RWPE2 (cell line): ENCODE data around the gene ADGRL2.

Experiments used
- ATAC-seq: fragments of 200-7000 bp; cut with Tn5 transposase; 3 replicates; pipeline ENCODE4 v1.9.1; 2021; ENCODE audit warnings: low read depth
- DNase-seq: peaks from one replicate; pipeline ENCODE4 v3.0.0-alpha.2; 2020; ENCODE audit warnings: low spot score
- H3K27ac ChIP-seq: fragments of 450-650 bp; 2 replicates; pipeline ENCODE4 v1.5.1; 2017; ENCODE audit warnings: mild to moderate bottlenecking; ENCODE audit not compliant: poor library complexity, severe bottlenecking
- H3K27me3 ChIP-seq: fragments of 250-450 bp; sonication (Bioruptor Pico); 2 replicates; pipeline ENCODE4 v1.5.1; 2021; ENCODE audit warnings: mild to moderate bottlenecking, moderate library complexity; ENCODE audit not compliant: insufficient read depth, poor library complexity, severe bottlenecking
- H3K36me3 ChIP-seq: fragments of 250-450 bp; sonication (Bioruptor Pico); 2 replicates; pipeline ENCODE4 v1.5.1; 2020; ENCODE audit warnings: low read depth, mild to moderate bottlenecking, moderate library complexity
- H3K4me1 ChIP-seq: fragments of 250-450 bp; sonication (Bioruptor Pico); 2 replicates; pipeline ENCODE4 v1.5.1; 2021; ENCODE audit warnings: mild to moderate bottlenecking, moderate library complexity; ENCODE audit not compliant: insufficient read depth, poor library complexity, severe bottlenecking
- H3K4me3 ChIP-seq: fragments of 250-450 bp; sonication (Bioruptor Pico); 2 replicates; pipeline ENCODE4 v1.5.1; 2021; ENCODE audit warnings: mild to moderate bottlenecking, moderate library complexity; ENCODE audit not compliant: severe bottlenecking
- H3K9me3 ChIP-seq: fragments of 250-450 bp; sonication (Bioruptor Pico); 2 replicates; pipeline ENCODE4 v1.5.1; 2021; ENCODE audit warnings: mild to moderate bottlenecking, moderate library complexity; ENCODE audit not compliant: severe bottlenecking
- TF ChIP-seq, protein P1 (sequence below): fragments of 450-650 bp; IDR thresholded peaks from one replicate; pipeline ENCODE4 v1.5.1; 2017; ENCODE audit warnings: mild to moderate bottlenecking, moderate library complexity; ENCODE audit not compliant: poor library complexity, severe bottlenecking

The ADGRL2 gene

DNA sequence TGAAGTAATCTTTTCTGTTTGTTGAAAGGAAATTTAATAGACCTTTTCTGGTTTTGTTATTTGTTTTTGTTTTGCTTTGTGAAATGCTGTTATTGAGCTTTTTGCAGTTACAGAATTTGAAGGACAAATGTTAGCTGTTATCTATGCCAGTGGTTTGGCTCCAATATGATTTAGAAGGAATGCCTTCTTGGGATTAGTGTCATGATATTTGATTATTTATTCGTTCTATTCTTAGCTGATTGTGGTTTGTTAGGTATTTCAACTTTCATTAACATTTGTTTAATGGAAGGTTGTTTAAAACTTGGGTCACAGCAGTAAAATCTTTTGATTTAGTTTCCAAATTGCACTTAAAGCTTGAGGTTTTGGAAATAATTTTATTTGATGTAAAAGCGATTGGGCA lies 33.5 kb downstream of the ADGRL2 start:
- Histone ChIP-seq H3K27ac (no peak overlapping the region), H3K9me3 (no peaks in the 10 kb centered on the region), H3K36me3 (no peaks in the 10 kb centered on the region), H3K4me3 (no peak overlapping the region), H3K4me1 (no peaks in the 10 kb centered on the region), H3K27me3 (peaks cover 12% of the 10 kb centered on the region)
- no peak for ATAC-seq
- DNase-seq: no peak
- TF ChIP-seq, protein P1, sequence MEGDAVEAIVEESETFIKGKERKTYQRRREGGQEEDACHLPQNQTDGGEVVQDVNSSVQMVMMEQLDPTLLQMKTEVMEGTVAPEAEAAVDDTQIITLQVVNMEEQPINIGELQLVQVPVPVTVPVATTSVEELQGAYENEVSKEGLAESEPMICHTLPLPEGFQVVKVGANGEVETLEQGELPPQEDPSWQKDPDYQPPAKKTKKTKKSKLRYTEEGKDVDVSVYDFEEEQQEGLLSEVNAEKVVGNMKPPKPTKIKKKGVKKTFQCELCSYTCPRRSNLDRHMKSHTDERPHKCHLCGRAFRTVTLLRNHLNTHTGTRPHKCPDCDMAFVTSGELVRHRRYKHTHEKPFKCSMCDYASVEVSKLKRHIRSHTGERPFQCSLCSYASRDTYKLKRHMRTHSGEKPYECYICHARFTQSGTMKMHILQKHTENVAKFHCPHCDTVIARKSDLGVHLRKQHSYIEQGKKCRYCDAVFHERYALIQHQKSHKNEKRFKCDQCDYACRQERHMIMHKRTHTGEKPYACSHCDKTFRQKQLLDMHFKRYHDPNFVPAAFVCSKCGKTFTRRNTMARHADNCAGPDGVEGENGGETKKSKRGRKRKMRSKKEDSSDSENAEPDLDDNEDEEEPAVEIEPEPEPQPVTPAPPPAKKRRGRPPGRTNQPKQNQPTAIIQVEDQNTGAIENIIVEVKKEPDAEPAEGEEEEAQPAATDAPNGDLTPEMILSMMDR: no peak

GRCh38 chr1:81834921-81835698 lies 34.4 kb downstream of the ADGRL2 start:
- Histone ChIP-seq H3K9me3 (no peaks in the 10 kb centered on the region), H3K4me1 (no peaks in the 10 kb centered on the region), H3K27ac (no peak overlapping the region), H3K36me3 (no peaks in the 10 kb centered on the region), H3K27me3 (peaks cover 12% of the 10 kb centered on the region), H3K4me3 (no peak overlapping the region)
- ATAC-seq (no peak), DNase-seq (no peak)
- TF ChIP-seq, protein P1: no peak

GRCh38 chr1:81836007-81836626 lies 35.4 kb downstream of the ADGRL2 start:
- Histone ChIP-seq H3K27me3 (peaks cover 9% of the 10 kb centered on the region), H3K36me3 (no peaks in the 10 kb centered on the region), H3K4me3 (no peak overlapping the region), H3K4me1 (no peaks in the 10 kb centered on the region), H3K9me3 (no peaks in the 10 kb centered on the region), H3K27ac (no peak overlapping the region)
- ATAC-seq: no peak
- no peak for DNase-seq
- TF ChIP-seq, protein P1: no peak

DNA sequence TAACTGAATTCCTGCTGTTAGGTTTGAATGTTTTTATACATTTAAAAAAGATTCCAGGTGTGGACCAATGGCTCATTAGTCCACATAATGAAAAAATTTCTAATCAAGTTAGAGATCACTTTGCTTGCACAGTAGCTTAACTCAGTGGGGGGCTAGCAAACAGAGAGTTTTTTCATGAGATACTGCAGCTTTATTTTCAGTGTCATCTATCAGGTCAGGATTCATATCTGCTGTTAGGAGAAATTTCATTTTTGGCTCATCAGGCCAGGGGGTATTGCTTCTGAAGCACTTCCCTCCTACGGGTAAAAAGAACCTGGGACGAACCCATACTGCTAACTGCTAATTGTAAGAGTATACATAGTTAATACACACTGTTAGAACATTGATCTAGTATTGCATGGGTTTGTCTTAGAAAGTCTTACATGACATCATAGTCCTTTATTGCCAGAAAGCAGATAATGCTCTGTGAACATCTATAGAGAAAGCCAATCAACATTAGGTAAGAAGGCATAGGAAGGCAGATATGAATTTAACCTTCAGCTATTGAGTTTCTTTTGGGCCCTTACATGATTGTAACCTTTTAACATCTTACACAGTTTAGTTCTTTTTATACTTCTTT lies 38.0 kb downstream of the ADGRL2 start:
- H3K4me3 ChIP-seq: no peak overlapping the region
- peaks cover 9% of the 10 kb centered on the region for H3K27me3 ChIP-seq
- no peak for ATAC-seq
- DNase-seq: no peak
- no peaks in the 10 kb centered on the region for H3K4me1 ChIP-seq
- H3K9me3 ChIP-seq: no peaks in the 10 kb centered on the region
- H3K27ac ChIP-seq: no peak overlapping the region
- TF ChIP-seq, protein P1: no peak
- no peaks in the 10 kb centered on the region for H3K36me3 ChIP-seq
